DOHH2 (cell line): ENCODE data around the gene SFTA2.

Experiments
- EZH2phosphoT487 ChIP-seq: fragments of 200-600 bp; sonication (generic); IDR thresholded peaks from 2 replicates; pipeline ENCODE4 v1.6.1; 2017; ENCODE audit warnings: borderline replicate concordance, mild to moderate bottlenecking, antibody characterized with exemption, low read length, moderate library complexity, mixed read lengths
- TF ChIP-seq, protein P1 (sequence below): fragments of 200-600 bp; sonication (generic); IDR thresholded peaks from one replicate; pipeline ENCODE4 v1.5.1; 2014; ENCODE audit warnings: antibody characterized with exemption, mild to moderate bottlenecking, low read depth, low read length; ENCODE audit not compliant: poor library complexity, severe bottlenecking

DNA sequence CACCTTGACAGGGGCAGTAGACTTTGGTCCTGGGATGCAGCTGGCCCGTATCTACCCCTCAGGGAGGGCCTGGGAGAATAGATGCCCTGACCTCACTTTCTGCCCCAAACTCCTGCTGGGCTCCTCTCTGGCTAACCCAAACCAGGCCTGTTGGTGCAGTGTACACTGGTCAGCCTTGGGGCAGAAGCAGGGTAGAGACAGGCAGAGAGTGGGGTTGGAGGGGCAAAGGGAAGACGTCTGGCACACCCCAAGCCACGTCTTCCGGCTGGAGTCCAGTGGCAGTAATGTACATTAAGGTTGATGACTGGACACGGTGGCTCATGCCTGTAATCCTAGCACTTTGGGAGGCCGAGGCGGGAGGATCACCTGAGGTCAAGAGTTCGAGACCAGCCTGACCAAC is 38.3 kb downstream of the SFTA2 start:
- TF ChIP-seq, protein P1, sequence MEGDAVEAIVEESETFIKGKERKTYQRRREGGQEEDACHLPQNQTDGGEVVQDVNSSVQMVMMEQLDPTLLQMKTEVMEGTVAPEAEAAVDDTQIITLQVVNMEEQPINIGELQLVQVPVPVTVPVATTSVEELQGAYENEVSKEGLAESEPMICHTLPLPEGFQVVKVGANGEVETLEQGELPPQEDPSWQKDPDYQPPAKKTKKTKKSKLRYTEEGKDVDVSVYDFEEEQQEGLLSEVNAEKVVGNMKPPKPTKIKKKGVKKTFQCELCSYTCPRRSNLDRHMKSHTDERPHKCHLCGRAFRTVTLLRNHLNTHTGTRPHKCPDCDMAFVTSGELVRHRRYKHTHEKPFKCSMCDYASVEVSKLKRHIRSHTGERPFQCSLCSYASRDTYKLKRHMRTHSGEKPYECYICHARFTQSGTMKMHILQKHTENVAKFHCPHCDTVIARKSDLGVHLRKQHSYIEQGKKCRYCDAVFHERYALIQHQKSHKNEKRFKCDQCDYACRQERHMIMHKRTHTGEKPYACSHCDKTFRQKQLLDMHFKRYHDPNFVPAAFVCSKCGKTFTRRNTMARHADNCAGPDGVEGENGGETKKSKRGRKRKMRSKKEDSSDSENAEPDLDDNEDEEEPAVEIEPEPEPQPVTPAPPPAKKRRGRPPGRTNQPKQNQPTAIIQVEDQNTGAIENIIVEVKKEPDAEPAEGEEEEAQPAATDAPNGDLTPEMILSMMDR, result no peak
- TF ChIP-seq EZH2phosphoT487, result no peak
